OCI-LY3 (cell line): Measurements from ENCODE around the gene LYPD5.
"Not testable (repeated sequence)": the region's sequence is repeated elsewhere in the genome, so short reads cannot be mapped to it uniquely, and the experiment has no call there.

ENCODE experiments used
- H2AFZ ChIP-seq: fragments of 200-600, 300-600 bp; shearing (Covaris generic); 2 replicates; pipeline ENCODE4 v1.6.0; 2014; ENCODE audit warnings: antibody characterized with exemption, low read depth, low read length
- H3K27ac ChIP-seq: fragments of 200-600, 300-600 bp; sonication (generic); 2 replicates; pipeline ENCODE4 v1.5.1; 2014; ENCODE audit warnings: mild to moderate bottlenecking, low read length, moderate library complexity, mixed read lengths
- H3K27me3 ChIP-seq: fragments of 200-600, 300-600 bp; sonication (generic); 2 replicates; pipeline ENCODE4 v1.6.1; 2014; ENCODE audit warnings: low read depth, low read length, mixed read lengths
- H3K36me3 ChIP-seq: fragments of 200-600, 300-600 bp; sonication (generic); replicated peaks from 2 replicates; pipeline ENCODE3; 2014; ENCODE audit warnings: low read depth, low read length, mixed read lengths
- H3K4me1 ChIP-seq: fragments of 300-600, 200-600 bp; sonication (generic); 2 replicates; pipeline ENCODE4 v1.6.1; 2014; ENCODE audit warnings: low read length, mixed read lengths
- H3K4me2 ChIP-seq: fragments of 200-600, 300-600 bp; sonication (generic); 2 replicates; pipeline ENCODE4 v1.6.1; 2014; ENCODE audit warnings: low read length, mixed read lengths
- H3K4me3 ChIP-seq: fragments of 300-600, 200-600 bp; sonication (generic); 2 replicates; pipeline ENCODE4 v1.5.1; 2014; ENCODE audit warnings: antibody characterized with exemption, mild to moderate bottlenecking, low read length, moderate library complexity
- H3K79me2 ChIP-seq: fragments of 300-600, 200-600 bp; shearing (Covaris generic); 2 replicates; pipeline ENCODE4 v1.6.1; 2014; ENCODE audit warnings: mild to moderate bottlenecking, low read length, mixed read lengths
- H3K9ac ChIP-seq: fragments of 300-600, 200-600 bp; shearing (Covaris generic); 2 replicates; pipeline ENCODE4 v1.6.0; 2014; ENCODE audit warnings: mild to moderate bottlenecking, low read length, moderate library complexity
- H3K9me3 ChIP-seq: fragments of 200-600, 300-600 bp; shearing (Covaris generic); 2 replicates; pipeline ENCODE4 v1.6.1; 2014; ENCODE audit warnings: low read length, mixed read lengths; ENCODE audit not compliant: insufficient read depth
- H4K20me1 ChIP-seq: fragments of 200-600, 300-600 bp; sonication (generic); 2 replicates; pipeline ENCODE4 v1.6.1; 2016; ENCODE audit warnings: low read length, mixed read lengths; ENCODE audit not compliant: insufficient read depth
- EZH2phosphoT487 ChIP-seq: fragments of 200-600 bp; shearing (Covaris generic); IDR thresholded peaks from 2 replicates; pipeline ENCODE4 v1.6.1; 2018; ENCODE audit warnings: antibody characterized with exemption, mixed run types, low read depth
- TF ChIP-seq, protein P1 (sequence below): fragments of 200-600, 300-600 bp; sonication (generic); IDR thresholded peaks from 2 replicates; pipeline ENCODE4 v1.5.1; 2014; ENCODE audit warnings: antibody characterized with exemption, low read length, low read depth

The LYPD5 gene

DNA sequence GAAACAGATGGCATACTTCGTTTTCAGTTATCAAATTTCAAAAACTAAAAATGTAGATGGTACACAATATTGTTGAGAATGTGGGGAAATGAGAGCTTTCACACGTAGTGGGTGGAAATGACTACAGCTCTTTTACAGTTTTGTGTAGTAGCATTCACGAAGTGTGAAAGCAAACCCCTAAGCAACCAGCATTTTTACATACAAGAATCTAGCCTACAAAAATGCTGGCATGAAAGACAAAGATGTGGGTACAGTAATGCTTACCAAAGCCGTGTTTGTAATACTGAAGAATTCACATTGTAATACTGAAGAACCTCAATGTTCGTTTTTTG, 18.6 kb upstream of the LYPD5 start:
- Histone ChIP-seq H3K36me3 (no peaks in the 10 kb centered on the region), H3K4me2 (no peak overlapping the region), H3K4me1 (no peaks in the 10 kb centered on the region), H4K20me1 (no peaks in the 10 kb centered on the region), H3K4me3 (no peak overlapping the region), H3K27me3 (no peaks in the 10 kb centered on the region), H3K9me3 (0 out of 2 replicates have a peak, but pooled peaks cover 2% of the 10 kb centered on the region), H2AFZ (no peak overlapping the region), H3K9ac (no peak overlapping the region), H3K27ac (no peak overlapping the region), H3K79me2 (no peaks in the 10 kb centered on the region)
- no peak for TF ChIP-seq EZH2phosphoT487
- TF ChIP-seq, protein P1, sequence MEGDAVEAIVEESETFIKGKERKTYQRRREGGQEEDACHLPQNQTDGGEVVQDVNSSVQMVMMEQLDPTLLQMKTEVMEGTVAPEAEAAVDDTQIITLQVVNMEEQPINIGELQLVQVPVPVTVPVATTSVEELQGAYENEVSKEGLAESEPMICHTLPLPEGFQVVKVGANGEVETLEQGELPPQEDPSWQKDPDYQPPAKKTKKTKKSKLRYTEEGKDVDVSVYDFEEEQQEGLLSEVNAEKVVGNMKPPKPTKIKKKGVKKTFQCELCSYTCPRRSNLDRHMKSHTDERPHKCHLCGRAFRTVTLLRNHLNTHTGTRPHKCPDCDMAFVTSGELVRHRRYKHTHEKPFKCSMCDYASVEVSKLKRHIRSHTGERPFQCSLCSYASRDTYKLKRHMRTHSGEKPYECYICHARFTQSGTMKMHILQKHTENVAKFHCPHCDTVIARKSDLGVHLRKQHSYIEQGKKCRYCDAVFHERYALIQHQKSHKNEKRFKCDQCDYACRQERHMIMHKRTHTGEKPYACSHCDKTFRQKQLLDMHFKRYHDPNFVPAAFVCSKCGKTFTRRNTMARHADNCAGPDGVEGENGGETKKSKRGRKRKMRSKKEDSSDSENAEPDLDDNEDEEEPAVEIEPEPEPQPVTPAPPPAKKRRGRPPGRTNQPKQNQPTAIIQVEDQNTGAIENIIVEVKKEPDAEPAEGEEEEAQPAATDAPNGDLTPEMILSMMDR, result no peak

DNA sequence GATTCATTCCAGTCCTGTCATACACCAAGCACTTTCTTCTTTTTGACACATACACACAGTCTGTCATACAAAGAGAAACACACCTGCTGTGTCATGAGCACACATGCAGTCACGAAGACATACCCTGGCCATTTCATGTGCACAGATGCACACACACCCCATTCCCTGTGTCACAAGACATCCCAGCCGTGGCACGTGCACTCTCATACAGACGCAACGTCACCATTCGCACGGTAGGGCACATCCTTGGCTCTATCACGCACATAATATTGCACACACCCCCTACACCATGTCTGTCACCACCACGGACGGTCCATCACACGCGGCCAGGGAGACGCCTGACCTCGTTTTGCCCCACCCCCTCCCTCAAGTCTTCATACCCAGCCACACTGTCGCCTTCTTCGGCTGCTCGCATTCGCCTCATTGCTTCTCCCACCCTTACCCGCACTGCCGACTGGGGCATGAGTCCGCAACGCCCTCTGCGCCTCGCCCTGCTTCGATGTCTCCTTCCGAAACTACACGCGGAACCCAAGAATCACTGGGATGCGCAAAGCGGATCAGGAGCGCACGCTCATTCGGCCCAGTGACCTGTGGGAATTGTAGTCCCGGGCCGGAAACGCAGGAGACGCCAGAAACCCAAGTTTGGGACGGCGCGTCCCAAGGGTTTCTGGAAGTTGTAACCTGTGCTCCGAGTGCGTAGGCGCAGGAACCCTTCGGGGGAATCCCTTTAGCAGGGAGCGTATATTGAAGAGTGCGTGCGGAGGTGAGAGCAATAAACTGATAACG, 18.0 kb upstream of the LYPD5 start:
- Histone ChIP-seq H3K27me3 (no peaks in the 10 kb centered on the region), H3K79me2 (no peaks in the 10 kb centered on the region), H3K4me2 (no peak overlapping the region), H3K36me3 (no peaks in the 10 kb centered on the region), H2AFZ (no peak overlapping the region), H4K20me1 (no peaks in the 10 kb centered on the region), H3K4me3 (no peak overlapping the region), H3K27ac (no peak overlapping the region), H3K9ac (no peak overlapping the region), H3K4me1 (no peaks in the 10 kb centered on the region), H3K9me3 (0 out of 2 replicates have a peak, but pooled peaks cover 2% of the 10 kb centered on the region)
- TF ChIP-seq, protein P1, result no peak
- no peak for TF ChIP-seq EZH2phosphoT487

DNA sequence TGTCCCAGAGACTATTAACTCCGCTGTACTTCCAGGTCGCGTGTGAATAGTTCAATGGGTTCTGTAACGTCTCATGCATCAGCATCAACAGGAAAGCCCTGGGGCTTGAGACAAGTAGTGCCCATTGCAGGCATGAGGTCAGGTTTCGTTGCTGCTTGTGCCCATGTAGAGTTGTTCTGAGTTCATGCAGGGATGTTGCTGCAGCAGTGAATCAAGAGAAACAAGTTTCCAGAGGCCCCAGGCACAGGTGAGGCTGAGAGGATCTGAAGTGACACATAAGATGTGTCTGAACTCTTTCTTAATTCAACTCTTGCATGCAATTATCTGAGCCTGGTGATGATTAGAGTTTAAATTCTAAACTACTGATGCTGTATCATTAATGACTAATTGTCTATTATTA, 16.3 kb upstream of the LYPD5 start:
- Histone ChIP-seq H3K27me3 (no peaks in the 10 kb centered on the region), H3K9me3 (0 out of 2 replicates have a peak, but pooled peaks cover 2% of the 10 kb centered on the region), H3K4me2 (no peak overlapping the region), H3K4me1 (peaks cover 7% of the 10 kb centered on the region), H3K27ac (no peak overlapping the region), H3K9ac (no peak overlapping the region), H3K4me3 (no peak overlapping the region), H2AFZ (no peak overlapping the region), H3K79me2 (no peaks in the 10 kb centered on the region), H4K20me1 (no peaks in the 10 kb centered on the region), H3K36me3 (no peaks in the 10 kb centered on the region)
- TF ChIP-seq, protein P1, result no peak
- TF ChIP-seq EZH2phosphoT487, result no peak

DNA sequence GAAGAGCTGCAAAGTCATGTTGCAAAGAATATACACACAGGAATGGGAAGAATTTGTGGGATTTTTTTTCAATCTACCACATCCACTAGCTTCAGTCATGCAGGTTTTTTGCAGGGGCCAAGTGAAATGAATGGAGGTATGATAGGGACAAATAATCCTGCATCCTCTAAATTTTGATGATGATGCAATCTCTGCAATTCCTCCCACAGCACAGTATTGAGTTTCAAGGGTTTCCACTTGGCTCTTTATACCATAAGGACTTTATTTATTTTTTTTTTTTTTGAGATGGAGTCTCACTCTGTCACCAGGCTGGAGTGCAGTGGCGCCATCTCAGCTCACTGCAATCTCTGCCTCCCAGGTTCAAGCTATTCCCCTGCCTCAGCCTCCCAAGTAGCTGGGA, 15.2 kb upstream of the LYPD5 start:
- not testable (repeated sequence) for H3K79me2 ChIP-seq, H3K9ac ChIP-seq, H4K20me1 ChIP-seq, H2AFZ ChIP-seq, H3K27me3 ChIP-seq, H3K4me2 ChIP-seq, H3K9me3 ChIP-seq, H3K27ac ChIP-seq, H3K4me1 ChIP-seq, H3K36me3 ChIP-seq, H3K4me3 ChIP-seq
